HepG2 (cell line): ENCODE data around the gene ADSS1. TPM values are rescaled to one million over a fixed set of nuclear protein-coding genes. Genes with fewer than 3 reads are reported as not detected.

Experiments used
- ATAC-seq: fragments of 200-7000 bp; cut with Tn5 transposase; 3 replicates; pipeline ENCODE4 v1.9.1; 2020; ENCODE audit warnings: mild to moderate bottlenecking, moderate library complexity
- BruUV-seq: library from RNA; stranded (reverse); fragments of 400-500 nt; replicated peaks from 2 replicates; lab custom pipeline; 2021; lab: Mats Ljungman, UMichigan
- CTCF ChIA-PET: fragments of 300-600 bp; formaldehyde crosslinking; extraction: SDS; loops from one replicate; lab custom pipeline; 2021; ENCODE audit warnings: low total read pairs, inconsistent platforms, low intra/inter-chr PET ratio; lab: Yijun Ruan, JAX
- POLR2A ChIA-PET: fragments of 350-600 bp; sonication (Branson Sonifier 250); formaldehyde crosslinking; loops from one replicate; lab custom pipeline; 2020; ENCODE audit warnings: antibody characterized with exemption, inconsistent platforms; lab: Yijun Ruan, JAX
- DNase-seq: peaks from one replicate; pipeline ENCODE4 v3.0.0-alpha.2; 2015; ENCODE audit warnings: low spot score
- FAIRE-seq: peaks from 3 replicates; lab custom pipeline; 2011; peaks lifted over from hg19 to GRCh38; lab: Jason Lieb, UNC
- H2AFZ ChIP-seq: one replicate; pipeline ENCODE4 v1.6.1; 2011; ENCODE audit warnings: low read length, inconsistent platforms
- H3K27ac ChIP-seq: fragments of 300-600 bp; 3 replicates; pipeline ENCODE4 v1.8.0; 2011; ENCODE audit warnings: mixed run types, mild to moderate bottlenecking, mixed read lengths, low read length, inconsistent platforms; ENCODE audit not compliant: insufficient read depth; ENCODE audit errors: extremely low read length
- H3K27me3 ChIP-seq, 2 experiments: fragments of 200-600 bp in 1 of 2; 2 replicates in 1 of 2; 3 replicates in 1 of 2; pipeline versions ENCODE4 v1.6.0 to v1.8.0; 2011; ENCODE audit warnings: low read length in 2 of 2, mild to moderate bottlenecking in 2 of 2, moderate library complexity in 2 of 2, inconsistent platforms in 1 of 2; ENCODE audit not compliant: insufficient read depth in 2 of 2, control insufficient read depth in 1 of 2
- H3K36me3 ChIP-seq, 2 experiments: fragments of 200-600 bp in 1 of 2; replicated peaks in 1 of 2; 2 replicates in 1 of 2; 3 replicates in 1 of 2; pipeline versions ENCODE4 v1.5.1 to v1.8.0; 2011; ENCODE audit warnings: low read length in 2 of 2, inconsistent platforms in 1 of 2; ENCODE audit not compliant: insufficient read depth in 2 of 2, control insufficient read depth in 1 of 2
- H3K4me1 ChIP-seq: 2 replicates; pipeline ENCODE4 v1.5.1; 2012; ENCODE audit warnings: low read length, inconsistent platforms; ENCODE audit not compliant: insufficient read depth
- H3K4me2 ChIP-seq: 2 replicates; pipeline ENCODE4 v1.6.0; 2011; ENCODE audit warnings: low read depth, low read length, inconsistent platforms
- H3K4me3 ChIP-seq, 3 experiments: fragments of 200-600 bp in 1 of 3; sonication (generic), shearing (Covaris generic) in 1 of 3; replicated peaks in 1 of 3; 2 replicates each; pipeline ENCODE4 v1.5.1; 2011 to 2016; ENCODE audit warnings: low read length in 3 of 3, inconsistent platforms in 2 of 3, low read depth in 2 of 3, mild to moderate bottlenecking in 2 of 3, control low read depth in 1 of 3, mixed read lengths in 1 of 3; ENCODE audit not compliant: insufficient read depth in 1 of 3
- H3K79me2 ChIP-seq: one replicate; pipeline ENCODE4 v1.6.1; 2011; ENCODE audit warnings: low read length, inconsistent platforms; ENCODE audit not compliant: insufficient read depth
- H3K9ac ChIP-seq: 2 replicates; pipeline ENCODE4 v1.6.0; 2011; ENCODE audit warnings: mild to moderate bottlenecking, low read depth, low read length, inconsistent platforms; ENCODE audit not compliant: insufficient read depth
- H3K9me3 ChIP-seq: 2 replicates; pipeline ENCODE4 v1.5.1; 2012; ENCODE audit warnings: mild to moderate bottlenecking, low read length
- H4K20me1 ChIP-seq: 2 replicates; pipeline ENCODE4 v1.6.0; 2011; ENCODE audit warnings: inconsistent platforms, mild to moderate bottlenecking, low read length, moderate library complexity; ENCODE audit not compliant: insufficient read depth
- AGO2 ChIP-seq: fragments of 200-400 bp; formaldehyde crosslinking; optimal IDR thresholded peaks from 2 replicates; pipeline ENCODE3; 2017; ENCODE audit warnings: mild to moderate bottlenecking, low read depth, low read length, moderate library complexity
- CEBPG ChIP-seq: IDR thresholded peaks from 2 replicates; pipeline ENCODE4 v1.6.1; 2016
- ELF4 ChIP-seq: sonication (generic); formaldehyde crosslinking; IDR thresholded peaks from 2 replicates; pipeline ENCODE4 v1.5.0; 2020; ENCODE audit warnings: missing genetic modification reagents, mild to moderate bottlenecking, moderate library complexity, borderline replicate concordance
- ERF ChIP-seq: IDR thresholded peaks from 2 replicates; pipeline ENCODE4 v1.6.1; 2018; ENCODE audit warnings: missing biosample characterization, missing genetic modification reagents
- HMGA1 ChIP-seq: sonication (generic); formaldehyde crosslinking; conservative IDR thresholded peaks from 2 replicates; pipeline ENCODE4 v1.4.0; 2020; ENCODE audit warnings: missing genetic modification reagents
- KDM1A ChIP-seq: IDR thresholded peaks from 2 replicates; pipeline ENCODE4 v1.6.1; 2016; ENCODE audit warnings: missing compliant biosample characterization
- NFKBIZ ChIP-seq: IDR thresholded peaks from 2 replicates; pipeline ENCODE4 v1.6.1; 2018; ENCODE audit warnings: missing genetic modification reagents, missing compliant biosample characterization
- POLR2A ChIP-seq, 2 experiments: IDR thresholded peaks; 2 replicates each; pipeline ENCODE4 v1.6.1; 2011; ENCODE audit warnings: low read depth in 2 of 2, low read length in 2 of 2, mild to moderate bottlenecking in 1 of 2, moderate library complexity in 1 of 2; ENCODE audit not compliant: insufficient read depth in 1 of 2
- RBFOX2 ChIP-seq: fragments of 200-400 bp; formaldehyde crosslinking; IDR thresholded peaks from 2 replicates; pipeline ENCODE4 v1.6.1; 2017; ENCODE audit warnings: low read depth, mild to moderate bottlenecking, low read length
- ZEB1 ChIP-seq: IDR thresholded peaks from 2 replicates; pipeline ENCODE4 v1.6.1; 2012; ENCODE audit warnings: mild to moderate bottlenecking, low read depth, inconsistent platforms; ENCODE audit not compliant: insufficient replicate concordance
- ZMYM2 ChIP-seq: sonication (generic); formaldehyde crosslinking; IDR thresholded peaks from 2 replicates; pipeline ENCODE4 v1.8.0; 2022; ENCODE audit warnings: mild to moderate bottlenecking, missing genetic modification reagents
- ZMYM4 ChIP-seq: sonication (generic); formaldehyde crosslinking; IDR thresholded peaks from 2 replicates; pipeline ENCODE4 v1.8.1; 2023; ENCODE audit warnings: mild to moderate bottlenecking, missing genetic modification reagents
- ZNF230 ChIP-seq: sonication (generic); formaldehyde crosslinking; IDR thresholded peaks from 2 replicates; pipeline ENCODE4 v1.4.0; 2020; ENCODE audit warnings: mild to moderate bottlenecking, missing genetic modification reagents
- ZNF256 ChIP-seq: sonication (generic); formaldehyde crosslinking; conservative IDR thresholded peaks from 2 replicates; pipeline ENCODE4 v1.4.0; 2020; ENCODE audit warnings: missing genetic modification reagents
- ZNF337 ChIP-seq: sonication (generic); formaldehyde crosslinking; IDR thresholded peaks from 2 replicates; pipeline ENCODE4 v1.5.1; 2020; ENCODE audit warnings: missing genetic modification reagents, low read depth, mild to moderate bottlenecking, borderline replicate concordance
- ZNF563 ChIP-seq: sonication (generic); formaldehyde crosslinking; IDR thresholded peaks from 2 replicates; pipeline ENCODE4 v1.8.0; 2022; ENCODE audit warnings: mild to moderate bottlenecking, moderate library complexity, missing genetic modification reagents
- WGBS: methylation state at CpG from one replicate; pipeline ENCODE4 v1.1.6; 2017; ENCODE audit warnings: low lambda C conversion rate; 5-methylcytosine and 5-hydroxymethylcytosine counted together
- in situ Hi-C: cut with HindIII; loops from 2 replicates; pipeline ENCODE4 v1.10.0; 2017; ENCODE audit warnings: low pct_unique_long_range_greater_than_20kb; ENCODE audit not compliant: extremely low pct_ligation_motif_present
- intact Hi-C: fragments of 100-400 bp; cut with micrococcal nuclease; formaldehyde crosslinking; loops from one replicate; pipeline ENCODE4 v1.10.0; 2022; ENCODE audit not compliant: unreplicated experiment
- polyA plus RNA-seq, 8 experiments: library from polyadenylated mRNA; depleted of rRNA in 3 of 8; stranded (reverse) in 7 of 8; unstranded in 1 of 8; fragments of >200 nt; fragmentation: Illumina TruSeq in 4 of 8; extraction: Trizol in 4 of 8; gene quantifications; 2 replicates each; pipeline versions ENCODE4 v1.2.1 to v1.2.3, GENCODE V29; 2011 to 2016; ENCODE audit warnings: low read depth in 4 of 8, missing spikeins in 1 of 8, mixed read lengths in 1 of 8; ENCODE audit not compliant: insufficient read depth in 1 of 8
- total RNA-seq, 5 experiments: library from RNA; depleted of rRNA; stranded (reverse); fragments of >200 nt; fragmentation: Illumina TruSeq; extraction: Trizol; gene quantifications; 2 replicates each; pipeline ENCODE4 v1.2.3, GENCODE V29; 2016; ENCODE audit warnings: low read depth in 1 of 5
- TF ChIP-seq, protein P1 (sequence below): sonication (generic); formaldehyde crosslinking; IDR thresholded peaks from 2 replicates; pipeline ENCODE4 v1.5.0; 2020; ENCODE audit warnings: missing genetic modification reagents, mild to moderate bottlenecking, borderline replicate concordance
- TF ChIP-seq, protein P2 (sequence below): sonication (generic); formaldehyde crosslinking; IDR thresholded peaks from 2 replicates; pipeline ENCODE4 v1.4.0; 2020; ENCODE audit warnings: missing genetic modification reagents
- TF ChIP-seq, protein P3 (sequence below): sonication (generic); formaldehyde crosslinking; IDR thresholded peaks from 2 replicates; pipeline ENCODE4 v1.5.1; 2020; ENCODE audit warnings: mild to moderate bottlenecking, moderate library complexity, missing genetic modification reagents

ADSS1 gene
- total and polyA plus RNA-seq, 2 of the 13 experiments (the other 11 are each of a cell fraction or from before 2014, with no cell fraction given) = 1.0 to 36.7 TPM

DNA sequence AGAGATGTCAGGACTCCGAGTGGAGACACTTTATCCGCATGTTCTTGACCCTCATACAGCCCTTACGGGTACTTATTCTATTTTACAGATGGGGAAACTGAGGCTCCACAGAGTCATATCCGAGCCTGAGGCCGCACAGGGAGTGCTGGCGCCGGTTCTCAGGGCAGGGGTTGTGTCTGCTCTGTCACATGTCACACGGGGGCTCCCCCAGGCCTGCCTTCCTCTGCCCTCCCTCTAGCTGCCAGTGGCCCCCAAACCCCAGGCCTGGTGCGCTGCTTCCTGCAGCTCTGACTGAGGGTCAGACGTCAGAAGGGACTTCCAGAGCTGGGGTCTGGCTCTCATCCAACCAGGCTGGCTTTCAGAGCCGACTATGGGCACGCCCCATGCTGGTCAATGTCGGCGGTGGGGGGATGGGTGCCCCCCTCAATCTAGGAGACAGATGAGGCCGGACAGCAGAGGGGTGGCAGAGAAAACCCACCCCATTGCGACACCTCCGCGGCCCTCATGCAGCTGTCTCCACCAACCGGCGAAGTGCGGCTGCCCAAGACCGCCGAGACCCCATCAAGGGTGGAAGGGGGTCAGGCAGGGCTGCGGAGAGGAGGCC lies 35.4 kb upstream of the ADSS1 start:
- BruUV-seq = no TSS peak
- H2AFZ ChIP-seq = no peak overlapping the region
- no peaks in the 10 kb centered on the region for H3K9me3 ChIP-seq
- no peaks in the 10 kb centered on the region for H3K27me3 ChIP-seq
- peaks cover 19% of the 10 kb centered on the region; the same call in 1 of the 2 replicates for H4K20me1 ChIP-seq
- H3K4me1 ChIP-seq = peaks cover 70% of the 10 kb centered on the region
- H3K9ac ChIP-seq = peak overlapping the region; percentile 75
- H3K4me2 ChIP-seq = peak overlapping the region; percentile 80
- ATAC-seq (peak; percentile 3; the same call in 2 of the 3 replicates), FAIRE-seq (no peak), DNase-seq (peak; percentile 15)
- no peaks in the 10 kb centered on the region; a peak in 1 of 5 replicates for H3K36me3 ChIP-seq
- H3K79me2 ChIP-seq = peaks cover 32% of the 10 kb centered on the region
- 0% methylated on average over 7 of the region's 24 CpGs for WGBS
- peak overlapping the region; percentile 66 to 86 (median 70) for H3K4me3 ChIP-seq
- POLR2A ChIA-PET = interaction anchor here (1.1 to 4.5 kb wide), 14 partner anchors 9 to 332 kb away, joined by 3 to 89 read pairs (median 4); partner anchors contain the start of genes CDCA4, CEP170B and SIVA1
- in situ Hi-C loops = no loop called here
- intact Hi-C loops = loop anchor here (5.0 kb wide), 1 partner anchor 36 kb away; no protein-coding TSS in a partner anchor
- CTCF ChIA-PET = no interaction called here
- peak overlapping the region; percentile 93 for H3K27ac ChIP-seq
- TF ChIP-seq ZNF256 (CRISPR knock-in tag) (no peak), ZNF230 (no peak), NFKBIZ (CRISPR knock-in tag) (no peak), ELF4 (0 out of 2 replicates have a peak, but pooled peaks have one; percentile 0), KDM1A (CRISPR knock-in tag) (peak; percentile 89), RBFOX2 (peak; percentile 16; the same call in 1 of the 2 replicates), CEBPG (CRISPR knock-in tag) (peak; percentile 34), ZNF563 (CRISPR knock-in tag) (no peak), ZNF337 (CRISPR knock-in tag) (0 out of 2 replicates have a peak, but pooled peaks have one; percentile 38), ZEB1 (peak; percentile 30), ZMYM2 (CRISPR knock-in tag) (no peak), ZMYM4 (CRISPR knock-in tag) (peak; percentile 37; the same call in 1 of the 2 replicates), HMGA1 (no peak), ERF (CRISPR knock-in tag) (no peak), AGO2 (peak; percentile 57), POLR2A (IDR thresholded peaks at IDR 0.05; ENCODE audit: insufficient read depth in 1 of 2, low read depth in 2 of 2, low read length in 2 of 2) (no peak)
- TF ChIP-seq, protein P1, sequence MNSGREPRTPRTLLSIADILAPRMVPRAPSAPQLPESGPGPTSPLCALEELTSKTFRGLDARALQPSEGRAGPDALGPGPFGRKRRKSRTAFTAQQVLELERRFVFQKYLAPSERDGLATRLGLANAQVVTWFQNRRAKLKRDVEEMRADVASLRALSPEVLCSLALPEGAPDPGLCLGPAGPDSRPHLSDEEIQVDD = no peak; the same call in 1 of the 2 replicates
- TF ChIP-seq, protein P2, sequence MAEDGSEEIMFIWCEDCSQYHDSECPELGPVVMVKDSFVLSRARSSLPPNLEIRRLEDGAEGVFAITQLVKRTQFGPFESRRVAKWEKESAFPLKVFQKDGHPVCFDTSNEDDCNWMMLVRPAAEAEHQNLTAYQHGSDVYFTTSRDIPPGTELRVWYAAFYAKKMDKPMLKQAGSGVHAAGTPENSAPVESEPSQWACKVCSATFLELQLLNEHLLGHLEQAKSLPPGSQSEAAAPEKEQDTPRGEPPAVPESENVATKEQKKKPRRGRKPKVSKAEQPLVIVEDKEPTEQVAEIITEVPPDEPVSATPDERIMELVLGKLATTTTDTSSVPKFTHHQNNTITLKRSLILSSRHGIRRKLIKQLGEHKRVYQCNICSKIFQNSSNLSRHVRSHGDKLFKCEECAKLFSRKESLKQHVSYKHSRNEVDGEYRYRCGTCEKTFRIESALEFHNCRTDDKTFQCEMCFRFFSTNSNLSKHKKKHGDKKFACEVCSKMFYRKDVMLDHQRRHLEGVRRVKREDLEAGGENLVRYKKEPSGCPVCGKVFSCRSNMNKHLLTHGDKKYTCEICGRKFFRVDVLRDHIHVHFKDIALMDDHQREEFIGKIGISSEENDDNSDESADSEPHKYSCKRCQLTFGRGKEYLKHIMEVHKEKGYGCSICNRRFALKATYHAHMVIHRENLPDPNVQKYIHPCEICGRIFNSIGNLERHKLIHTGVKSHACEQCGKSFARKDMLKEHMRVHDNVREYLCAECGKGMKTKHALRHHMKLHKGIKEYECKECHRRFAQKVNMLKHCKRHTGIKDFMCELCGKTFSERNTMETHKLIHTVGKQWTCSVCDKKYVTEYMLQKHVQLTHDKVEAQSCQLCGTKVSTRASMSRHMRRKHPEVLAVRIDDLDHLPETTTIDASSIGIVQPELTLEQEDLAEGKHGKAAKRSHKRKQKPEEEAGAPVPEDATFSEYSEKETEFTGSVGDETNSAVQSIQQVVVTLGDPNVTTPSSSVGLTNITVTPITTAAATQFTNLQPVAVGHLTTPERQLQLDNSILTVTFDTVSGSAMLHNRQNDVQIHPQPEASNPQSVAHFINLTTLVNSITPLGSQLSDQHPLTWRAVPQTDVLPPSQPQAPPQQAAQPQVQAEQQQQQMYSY (CRISPR knock-in tag) = no peak
- TF ChIP-seq, protein P3, sequence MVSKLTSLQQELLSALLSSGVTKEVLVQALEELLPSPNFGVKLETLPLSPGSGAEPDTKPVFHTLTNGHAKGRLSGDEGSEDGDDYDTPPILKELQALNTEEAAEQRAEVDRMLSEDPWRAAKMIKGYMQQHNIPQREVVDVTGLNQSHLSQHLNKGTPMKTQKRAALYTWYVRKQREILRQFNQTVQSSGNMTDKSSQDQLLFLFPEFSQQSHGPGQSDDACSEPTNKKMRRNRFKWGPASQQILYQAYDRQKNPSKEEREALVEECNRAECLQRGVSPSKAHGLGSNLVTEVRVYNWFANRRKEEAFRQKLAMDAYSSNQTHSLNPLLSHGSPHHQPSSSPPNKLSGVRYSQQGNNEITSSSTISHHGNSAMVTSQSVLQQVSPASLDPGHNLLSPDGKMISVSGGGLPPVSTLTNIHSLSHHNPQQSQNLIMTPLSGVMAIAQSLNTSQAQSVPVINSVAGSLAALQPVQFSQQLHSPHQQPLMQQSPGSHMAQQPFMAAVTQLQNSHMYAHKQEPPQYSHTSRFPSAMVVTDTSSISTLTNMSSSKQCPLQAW = no peak
